Skin epidermis (tissue), 12 donors: Measurements from ENCODE around the gene SPPL3.

Experiments
- H3K27ac ChIP-seq, 21 experiments: fragments of 200-600 bp; sonication (generic) in 11 of 21; one replicate each; pipeline ENCODE4 v1.5.0; 2020; ENCODE audit warnings: mild to moderate bottlenecking in 3 of 21, inconsistent platforms in 2 of 21, moderate library complexity in 2 of 21
- H3K4me3 ChIP-seq, 7 experiments: fragments of 200-600 bp; sonication (generic) in 2 of 7; one replicate each; pipeline ENCODE4 v1.5.0; 2020; ENCODE audit warnings: inconsistent platforms in 2 of 7, mild to moderate bottlenecking in 2 of 7, moderate library complexity in 1 of 7

Gene SPPL3

GRCh38 chr12:120719072-120719471 is 185.1 kb downstream of the SPPL3 start:
- H3K27ac ChIP-seq = peak overlapping the region in 1 of 21 experiments; percentile 58

GRCh38 chr12:120718055-120718454 is 186.1 kb downstream of the SPPL3 start:
- no peak overlapping the region for H3K4me3 ChIP-seq
- H3K27ac ChIP-seq = no peak overlapping the region

More at GRCh38 chr12:120719072-120719471, 185.1 kb downstream of the SPPL3 start:
- H3K4me3 ChIP-seq = no peak overlapping the region

GRCh38 chr12:120713861-120714482 is 190.2 kb downstream of the SPPL3 start:
- Histone ChIP-seq H3K27ac (peak overlapping the region in 1 of 21 experiments; percentile 9), H3K4me3 (no peak overlapping the region)

GRCh38 chr12:120712610-120713009 is 191.5 kb downstream of the SPPL3 start:
- Histone ChIP-seq H3K4me3 (no peak overlapping the region), H3K27ac (no peak overlapping the region)
